Fibroblast of mammary gland (primary cell): Measurements from ENCODE around the gene ELOVL5.

Experiments used
- DNase-seq: peaks from one replicate; pipeline ENCODE4 v3.0.0-alpha.2; 2010; ENCODE audit warnings: low read depth
- H3K4me3 ChIP-seq: 2 replicates; pipeline ENCODE4 v1.5.1; 2011; ENCODE audit warnings: low read depth, mild to moderate bottlenecking, low read length, moderate library complexity; ENCODE audit not compliant: control insufficient read depth
- TF ChIP-seq, protein P1 (sequence below): conservative IDR thresholded peaks from 2 replicates; pipeline ENCODE4 v1.5.1; 2011; ENCODE audit warnings: low read depth, low read length, inconsistent platforms; ENCODE audit not compliant: control insufficient read depth, insufficient read depth

Gene ELOVL5

GRCh38 chr6:53300656-53301551 is 47.8 kb downstream of the ELOVL5 start:
- DNase-seq, result peak; percentile 67
- TF ChIP-seq, protein P1, sequence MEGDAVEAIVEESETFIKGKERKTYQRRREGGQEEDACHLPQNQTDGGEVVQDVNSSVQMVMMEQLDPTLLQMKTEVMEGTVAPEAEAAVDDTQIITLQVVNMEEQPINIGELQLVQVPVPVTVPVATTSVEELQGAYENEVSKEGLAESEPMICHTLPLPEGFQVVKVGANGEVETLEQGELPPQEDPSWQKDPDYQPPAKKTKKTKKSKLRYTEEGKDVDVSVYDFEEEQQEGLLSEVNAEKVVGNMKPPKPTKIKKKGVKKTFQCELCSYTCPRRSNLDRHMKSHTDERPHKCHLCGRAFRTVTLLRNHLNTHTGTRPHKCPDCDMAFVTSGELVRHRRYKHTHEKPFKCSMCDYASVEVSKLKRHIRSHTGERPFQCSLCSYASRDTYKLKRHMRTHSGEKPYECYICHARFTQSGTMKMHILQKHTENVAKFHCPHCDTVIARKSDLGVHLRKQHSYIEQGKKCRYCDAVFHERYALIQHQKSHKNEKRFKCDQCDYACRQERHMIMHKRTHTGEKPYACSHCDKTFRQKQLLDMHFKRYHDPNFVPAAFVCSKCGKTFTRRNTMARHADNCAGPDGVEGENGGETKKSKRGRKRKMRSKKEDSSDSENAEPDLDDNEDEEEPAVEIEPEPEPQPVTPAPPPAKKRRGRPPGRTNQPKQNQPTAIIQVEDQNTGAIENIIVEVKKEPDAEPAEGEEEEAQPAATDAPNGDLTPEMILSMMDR, result no peak
- H3K4me3 ChIP-seq, result no peak overlapping the region

- TF ChIP-seq, protein P1, result no peak
- no peak for DNase-seq
- H3K4me3 ChIP-seq, result no peak overlapping the region
These were observed 49.3 kb downstream of the ELOVL5 start for GRCh38 chr6:53299331-53300005.

- no peak overlapping the region for H3K4me3 ChIP-seq
- no peak for DNase-seq
- TF ChIP-seq, protein P1, result no peak
These were observed 51.7 kb downstream of the ELOVL5 start for GRCh38 chr6:53297004-53297403.

GRCh38 chr6:53295176-53295575 is 53.6 kb downstream of the ELOVL5 start:
- H3K4me3 ChIP-seq, result no peak overlapping the region
- DNase-seq, result no peak
- TF ChIP-seq, protein P1, result no peak

- no peak overlapping the region for H3K4me3 ChIP-seq
- TF ChIP-seq, protein P1, result no peak
- no peak for DNase-seq
These were observed 54.1 kb downstream of the ELOVL5 start for GRCh38 chr6:53294611-53295010.

DNA sequence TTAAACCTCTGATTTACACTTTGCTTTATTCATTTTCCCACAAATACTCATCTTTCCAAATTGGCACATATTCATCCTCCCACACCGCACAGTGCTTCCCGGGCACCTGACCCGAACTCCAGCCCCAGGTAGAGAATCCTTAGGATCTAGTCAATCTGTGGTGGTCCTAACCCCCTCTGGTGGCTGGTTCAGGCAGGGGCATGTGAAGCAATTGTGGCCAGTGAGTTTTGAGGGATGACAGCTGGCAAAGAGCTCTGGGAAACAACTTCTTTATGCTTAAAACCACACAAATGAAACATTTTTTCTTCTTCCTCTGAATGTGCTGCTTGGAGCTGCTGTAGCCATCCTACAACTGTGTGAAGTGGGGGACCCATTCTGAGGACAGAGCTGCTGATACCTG is 54.7 kb downstream of the ELOVL5 start:
- TF ChIP-seq, protein P1, result peak; percentile 60
- DNase-seq, result no peak
- no peak overlapping the region for H3K4me3 ChIP-seq
